Adipocyte (in vitro differentiated cells): Measurements from ENCODE around the gene ADGRF1.

Experiments used
- DNase-seq: peaks from one replicate; pipeline ENCODE4 v3.0.0-alpha.2; 2015; ENCODE audit warnings: low read depth
- H3K27me3 ChIP-seq: replicated peaks from 2 replicates; pipeline ENCODE4 v1.7.0; 2013; ENCODE audit warnings: mild to moderate bottlenecking, low read length, moderate library complexity; ENCODE audit not compliant: control insufficient read depth, insufficient read depth
- H3K36me3 ChIP-seq: 2 replicates; pipeline ENCODE4 v1.7.0; 2013; ENCODE audit warnings: low read length, mild to moderate bottlenecking, moderate library complexity; ENCODE audit not compliant: control insufficient read depth, insufficient read depth, severe bottlenecking
- H3K4me1 ChIP-seq: 2 replicates; pipeline ENCODE4 v1.7.0; 2013; ENCODE audit warnings: mild to moderate bottlenecking, low read length, moderate library complexity; ENCODE audit not compliant: control insufficient read depth, insufficient read depth
- H3K4me3 ChIP-seq: 2 replicates; pipeline ENCODE4 v1.7.0; 2013; ENCODE audit warnings: mild to moderate bottlenecking, low read length, moderate library complexity
- H3K9ac ChIP-seq: 2 replicates; pipeline ENCODE4 v1.7.0; 2013; ENCODE audit warnings: mild to moderate bottlenecking, low read length, moderate library complexity
- H3K9me3 ChIP-seq: 2 replicates; pipeline ENCODE4 v1.7.0; 2013; ENCODE audit warnings: mild to moderate bottlenecking, low read length, moderate library complexity; ENCODE audit not compliant: control insufficient read depth

Gene ADGRF1

DNA sequence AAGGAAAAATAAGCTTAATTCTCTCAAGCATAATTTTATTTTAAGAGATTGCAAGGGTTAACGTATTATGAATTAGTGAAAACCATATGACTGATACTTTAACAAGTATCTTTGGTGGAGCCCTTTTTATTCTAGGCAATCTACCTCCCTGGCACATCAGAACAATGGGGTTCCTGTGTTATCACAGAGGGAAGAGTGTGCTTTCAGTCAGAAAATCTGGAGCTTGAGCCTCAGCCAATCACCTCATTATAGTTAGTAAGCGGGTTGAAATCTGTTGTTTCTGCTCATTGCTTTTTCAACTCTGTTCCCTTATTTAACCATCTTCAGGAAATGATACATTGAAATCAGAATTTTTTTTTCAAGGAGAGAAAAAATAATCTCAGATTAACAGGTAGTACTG is 391 bp downstream of the ADGRF1 start:
- H3K9me3 ChIP-seq: no peaks in the 10 kb centered on the region
- H3K9ac ChIP-seq: no peak overlapping the region
- H3K4me3 ChIP-seq: no peak overlapping the region
- DNase-seq: no peak
- peaks cover 4% of the 10 kb centered on the region for H3K4me1 ChIP-seq
- H3K36me3 ChIP-seq: no peaks in the 10 kb centered on the region
- H3K27me3 ChIP-seq: peaks cover 3% of the 10 kb centered on the region

DNA sequence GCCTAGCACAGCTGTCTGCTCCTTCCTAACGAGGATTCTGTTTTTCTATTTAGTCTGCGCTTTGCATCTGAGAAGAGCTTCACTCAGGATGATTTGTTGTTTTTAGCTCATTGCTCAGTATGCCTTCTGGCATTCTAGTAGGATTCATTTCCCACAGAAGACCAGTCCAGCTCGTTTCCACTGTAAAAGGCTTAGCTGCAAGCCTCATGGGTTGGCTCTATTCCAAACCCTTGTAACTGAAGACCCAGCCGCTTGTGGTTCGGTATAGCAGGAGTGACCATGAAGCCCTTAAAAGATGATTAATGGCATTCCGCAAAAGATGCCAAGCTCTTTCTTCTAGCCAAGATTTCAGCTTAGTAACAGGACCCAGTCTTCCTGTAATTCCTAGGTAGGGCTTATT is 7.2 kb downstream of the ADGRF1 start:
- H3K9ac ChIP-seq: no peak overlapping the region
- peaks cover 27% of the 10 kb centered on the region for H3K27me3 ChIP-seq
- no peaks in the 10 kb centered on the region for H3K36me3 ChIP-seq
- peaks cover 9% of the 10 kb centered on the region for H3K4me1 ChIP-seq
- H3K4me3 ChIP-seq: no peak overlapping the region
- DNase-seq: peak; percentile 79
- no peaks in the 10 kb centered on the region for H3K9me3 ChIP-seq

DNA sequence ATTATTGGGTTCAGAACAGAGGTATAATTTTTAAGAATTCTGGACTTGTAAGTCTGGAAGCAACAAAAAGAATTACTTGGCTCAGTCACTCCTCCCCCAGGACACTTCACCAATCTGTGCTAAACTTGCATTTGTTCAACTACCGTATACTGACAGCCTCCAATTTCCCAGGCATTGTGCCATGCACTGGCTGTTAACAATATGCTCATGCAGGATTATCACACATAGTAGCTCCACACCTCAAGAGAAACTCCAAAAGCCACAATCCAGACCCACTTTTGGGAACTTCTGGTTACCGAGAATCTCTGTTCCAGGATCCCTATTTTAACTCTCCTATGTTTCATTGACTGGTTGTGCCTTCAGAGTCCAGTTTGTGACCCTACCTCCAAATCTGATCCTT is 7.7 kb downstream of the ADGRF1 start:
- H3K9ac ChIP-seq: no peak overlapping the region
- peaks cover 9% of the 10 kb centered on the region for H3K4me1 ChIP-seq
- no peak overlapping the region for H3K4me3 ChIP-seq
- DNase-seq: peak; percentile 3
- H3K9me3 ChIP-seq: no peaks in the 10 kb centered on the region
- no peaks in the 10 kb centered on the region for H3K36me3 ChIP-seq
- peaks cover 29% of the 10 kb centered on the region for H3K27me3 ChIP-seq

DNA sequence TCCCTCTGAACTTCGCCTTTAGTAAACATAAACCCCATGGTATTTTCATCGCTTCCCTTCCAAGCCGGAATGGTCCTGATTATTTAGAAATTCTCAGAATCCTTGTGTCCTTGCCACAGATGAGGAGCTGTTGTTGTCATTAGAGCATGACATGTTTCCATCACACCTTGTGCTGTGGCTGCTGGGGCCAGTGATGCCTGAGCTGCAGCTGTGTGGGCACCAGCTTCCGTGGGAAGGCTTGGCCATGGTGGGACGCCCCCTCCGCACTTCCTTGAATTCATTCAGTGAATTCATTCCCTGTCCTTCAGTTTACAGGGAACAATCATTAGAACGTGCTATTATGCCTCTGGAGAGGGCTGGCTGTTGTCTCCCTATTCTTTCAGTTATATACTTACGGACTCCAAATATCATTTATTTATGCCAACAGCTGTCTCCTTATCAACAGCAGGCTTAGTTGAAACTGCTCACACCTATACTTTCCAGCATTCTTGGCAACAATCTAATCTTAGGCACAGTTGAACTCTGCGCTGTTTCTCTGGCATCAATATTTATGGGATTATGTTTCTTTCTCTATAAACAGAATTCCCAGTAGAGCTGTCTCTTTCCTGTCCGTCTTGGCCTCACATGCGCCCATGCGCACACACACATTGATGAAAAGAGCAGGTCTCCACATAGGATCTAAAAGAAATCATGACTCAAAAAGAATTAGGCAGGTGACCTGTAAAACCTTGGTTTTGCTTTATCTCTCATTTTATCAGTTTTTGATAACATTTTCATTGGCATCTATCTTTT is 9.0 kb downstream of the ADGRF1 start:
- H3K4me3 ChIP-seq: no peak overlapping the region
- no peak for DNase-seq
- no peaks in the 10 kb centered on the region for H3K9me3 ChIP-seq
- H3K9ac ChIP-seq: no peak overlapping the region
- H3K36me3 ChIP-seq: no peaks in the 10 kb centered on the region
- H3K27me3 ChIP-seq: peaks cover 34% of the 10 kb centered on the region
- H3K4me1 ChIP-seq: peaks cover 9% of the 10 kb centered on the region

DNA sequence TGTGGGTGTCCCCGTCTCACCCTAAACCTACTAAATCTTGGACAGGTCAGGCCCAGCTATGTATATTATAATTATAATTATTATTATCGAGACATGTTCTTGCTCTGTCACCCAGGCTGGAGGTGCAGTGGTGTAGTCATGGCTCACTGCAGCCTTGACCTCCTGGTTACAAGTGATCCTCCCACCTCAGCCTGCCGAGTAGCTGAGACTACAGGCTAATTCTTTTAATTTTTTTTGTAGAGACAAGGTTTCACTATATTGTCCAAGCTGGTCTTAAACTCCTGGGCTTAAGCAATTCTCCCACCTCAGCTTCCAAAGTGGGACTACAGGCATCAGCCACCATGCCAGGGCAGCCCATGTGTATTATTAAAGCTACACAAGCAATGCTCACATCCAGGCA is 10.5 kb downstream of the ADGRF1 start:
- Histone ChIP-seq H3K27me3 (peaks cover 33% of the 10 kb centered on the region), H3K4me1 (peaks cover 9% of the 10 kb centered on the region), H3K9me3 (no peaks in the 10 kb centered on the region), H3K4me3 (no peak overlapping the region), H3K9ac (no peak overlapping the region), H3K36me3 (no peaks in the 10 kb centered on the region)
- no peak for DNase-seq

DNA sequence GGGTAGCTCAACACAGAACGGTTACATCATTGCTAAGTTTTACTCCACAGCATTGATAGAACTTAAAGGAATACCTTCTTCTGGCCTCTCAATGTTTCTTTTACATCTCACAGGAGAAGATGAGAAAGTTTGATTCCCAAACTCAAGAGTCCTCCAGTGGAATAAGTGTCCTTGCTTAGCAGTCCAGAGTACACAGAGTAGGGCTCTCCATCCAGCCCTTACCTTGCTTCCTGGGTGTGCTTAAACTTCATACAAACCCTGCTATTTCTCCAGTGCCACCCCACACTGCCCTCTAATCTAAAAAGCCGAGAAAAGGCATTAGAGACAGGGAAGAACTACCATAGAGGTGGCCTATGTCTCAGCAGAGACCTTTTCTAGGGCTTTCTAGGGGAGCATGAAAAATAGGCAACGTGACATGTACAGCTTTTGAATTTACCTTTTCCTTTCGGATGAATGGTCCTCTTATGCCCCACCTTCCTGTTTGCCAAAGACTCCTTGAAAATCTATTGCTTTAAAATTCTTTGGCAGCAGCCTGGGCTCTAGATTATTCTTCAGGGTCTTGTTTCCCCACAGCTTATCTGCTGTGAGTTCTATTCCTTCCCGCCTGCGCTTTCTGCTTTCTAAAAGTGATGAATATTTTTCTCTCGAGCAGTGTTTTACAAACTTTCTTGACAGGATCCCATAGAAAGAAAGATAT is 12.1 kb downstream of the ADGRF1 start:
- Histone ChIP-seq H3K9me3 (no peaks in the 10 kb centered on the region), H3K4me3 (no peak overlapping the region), H3K4me1 (peaks cover 7% of the 10 kb centered on the region), H3K9ac (no peak overlapping the region), H3K27me3 (peaks cover 39% of the 10 kb centered on the region), H3K36me3 (no peaks in the 10 kb centered on the region)
- DNase-seq: no peak

DNA sequence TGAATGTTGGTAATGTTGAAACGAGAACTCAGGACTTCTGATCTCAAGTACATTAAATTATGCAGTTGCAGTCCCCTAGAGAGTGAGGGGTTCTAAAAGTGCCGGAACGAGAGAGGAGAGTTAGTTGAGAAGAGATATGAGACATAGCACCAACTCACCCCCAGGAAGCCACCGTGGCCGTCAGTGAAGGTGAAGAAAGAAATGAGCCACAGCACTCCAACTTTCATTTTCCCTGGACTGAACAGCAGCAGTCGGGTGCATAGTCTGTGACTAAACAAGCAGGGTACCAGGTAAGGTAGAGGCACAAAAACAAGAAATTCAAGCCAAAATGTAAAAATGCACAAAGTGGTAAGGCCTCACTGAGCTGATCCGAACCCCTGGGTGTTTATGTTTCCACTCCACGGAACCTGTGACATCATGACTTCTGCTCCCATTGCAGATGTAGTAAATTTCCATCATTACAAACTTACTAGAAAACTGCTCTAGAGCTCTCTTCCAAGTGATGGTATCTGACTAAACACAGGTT is 13.2 kb downstream of the ADGRF1 start:
- peaks cover 36% of the 10 kb centered on the region for H3K27me3 ChIP-seq
- H3K4me3 ChIP-seq: no peak overlapping the region
- no peak for DNase-seq
- H3K9me3 ChIP-seq: no peaks in the 10 kb centered on the region
- no peaks in the 10 kb centered on the region for H3K4me1 ChIP-seq
- no peak overlapping the region for H3K9ac ChIP-seq
- H3K36me3 ChIP-seq: no peaks in the 10 kb centered on the region

DNA sequence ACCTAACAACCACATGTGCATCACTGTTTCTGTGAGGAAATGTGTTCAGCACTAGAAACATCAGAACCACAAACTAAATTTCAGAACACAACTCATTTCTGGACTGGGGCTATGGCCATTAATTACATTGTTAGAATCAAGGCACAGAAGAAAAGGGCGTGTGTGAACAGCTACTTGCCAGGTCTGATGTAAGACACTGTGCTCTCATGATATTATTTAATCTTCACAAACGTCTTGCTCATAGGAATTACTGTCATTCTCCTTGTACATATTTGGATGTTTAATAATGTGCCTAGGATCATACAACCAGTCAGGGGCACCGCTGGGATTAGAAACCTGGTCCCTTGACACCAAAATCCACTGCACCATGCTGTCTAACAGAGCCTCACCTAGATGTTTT is 14.8 kb downstream of the ADGRF1 start:
- H3K36me3 ChIP-seq: no peaks in the 10 kb centered on the region
- peaks cover 26% of the 10 kb centered on the region for H3K27me3 ChIP-seq
- H3K4me3 ChIP-seq: no peak overlapping the region
- H3K4me1 ChIP-seq: no peaks in the 10 kb centered on the region
- H3K9me3 ChIP-seq: no peaks in the 10 kb centered on the region
- no peak for DNase-seq
- no peak overlapping the region for H3K9ac ChIP-seq

DNA sequence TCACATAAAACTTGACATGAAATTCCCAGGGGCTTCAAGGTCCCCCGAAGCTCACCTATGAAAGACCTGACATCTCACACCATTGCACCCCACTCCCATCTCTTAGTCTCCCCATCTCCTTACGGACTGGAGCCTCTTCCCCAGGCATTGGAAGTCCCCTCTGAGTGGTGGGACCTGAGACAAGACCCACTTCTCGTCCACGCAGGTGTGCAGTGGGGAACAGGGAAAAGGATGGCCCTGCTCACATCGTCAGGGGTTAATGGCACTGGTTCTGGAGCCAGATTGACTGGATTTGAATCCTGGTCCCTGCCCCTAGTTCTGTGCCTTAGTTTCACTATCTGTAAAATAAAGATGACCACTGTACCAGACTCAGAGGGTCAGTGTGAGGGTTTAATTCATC is 15.5 kb downstream of the ADGRF1 start:
- no peak overlapping the region for H3K4me3 ChIP-seq
- DNase-seq: no peak
- no peak overlapping the region for H3K9ac ChIP-seq
- H3K9me3 ChIP-seq: no peaks in the 10 kb centered on the region
- H3K36me3 ChIP-seq: no peaks in the 10 kb centered on the region
- H3K27me3 ChIP-seq: peaks cover 29% of the 10 kb centered on the region
- no peaks in the 10 kb centered on the region for H3K4me1 ChIP-seq

DNA sequence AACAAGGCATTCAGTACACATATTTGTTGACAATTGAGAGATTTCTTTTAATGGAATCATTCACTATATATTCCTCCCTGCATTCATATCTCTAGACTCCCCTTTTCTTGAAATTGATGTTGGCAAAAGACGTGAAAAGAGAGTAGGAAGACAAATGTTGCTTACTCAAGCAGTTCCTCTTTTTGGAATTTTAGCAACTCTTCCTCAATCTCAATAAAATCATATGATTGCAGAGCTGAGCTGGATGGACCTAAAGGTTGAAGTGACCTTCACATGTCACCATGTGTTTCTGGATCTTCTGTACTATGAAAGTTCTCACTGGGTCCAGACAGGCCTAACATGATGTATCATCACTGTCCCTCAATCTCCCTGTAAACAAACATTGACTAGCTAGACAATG is 18.6 kb downstream of the ADGRF1 start:
- Histone ChIP-seq H3K4me3 (no peak overlapping the region), H3K36me3 (no peaks in the 10 kb centered on the region), H3K4me1 (no peaks in the 10 kb centered on the region), H3K9ac (no peak overlapping the region), H3K27me3 (peaks cover 17% of the 10 kb centered on the region), H3K9me3 (no peaks in the 10 kb centered on the region)
- DNase-seq: no peak

DNA sequence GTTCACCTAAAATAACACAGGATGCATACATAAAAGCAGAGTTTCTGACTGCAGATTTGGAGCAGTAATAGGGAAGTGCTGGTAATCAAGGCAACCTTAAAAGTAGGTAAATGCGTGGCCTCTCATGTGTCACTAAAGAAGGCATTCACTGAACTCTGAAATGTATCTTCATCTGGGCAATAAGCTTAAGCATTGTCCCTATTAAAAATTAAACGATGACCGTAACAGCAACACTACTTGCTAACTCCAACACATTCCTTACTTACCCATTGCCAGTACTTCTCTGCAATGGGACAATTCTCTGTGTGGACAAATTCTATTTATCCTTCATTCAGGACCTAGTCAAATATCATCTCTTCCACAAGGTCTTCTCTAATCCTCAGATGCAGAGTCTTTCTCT is 19.9 kb downstream of the ADGRF1 start:
- Histone ChIP-seq H3K9ac (no peak overlapping the region), H3K9me3 (no peaks in the 10 kb centered on the region), H3K36me3 (no peaks in the 10 kb centered on the region), H3K27me3 (peaks cover 17% of the 10 kb centered on the region), H3K4me3 (no peak overlapping the region), H3K4me1 (no peaks in the 10 kb centered on the region)
- DNase-seq: no peak
